ENCODE results near the gene RPL36.

DNA sequence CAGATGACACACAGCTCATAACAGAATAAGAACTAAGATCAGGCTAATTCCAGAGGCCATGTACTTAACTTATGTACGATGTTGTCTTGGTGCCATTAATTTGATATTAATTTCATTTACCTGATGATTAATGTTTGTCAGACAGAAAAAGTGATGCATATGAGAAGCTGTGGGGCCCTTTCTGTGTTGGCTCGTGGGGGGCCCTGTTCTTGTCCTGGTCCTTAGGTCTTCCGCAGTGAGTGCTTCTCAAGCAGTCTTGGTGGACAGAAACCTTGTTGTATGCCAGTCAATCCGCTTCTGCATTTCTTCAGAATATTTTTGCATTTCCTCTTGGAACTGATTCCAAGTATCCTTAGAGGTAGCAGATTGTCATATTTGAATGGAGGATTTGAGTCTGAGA is 47.0 kb upstream of the RPL36 start:
- no peak for TF ChIP-seq NRF1 (IDR thresholded peaks at IDR 0.05; ENCODE audit: low read depth, low read length)
- TF ChIP-seq, protein P1, sequence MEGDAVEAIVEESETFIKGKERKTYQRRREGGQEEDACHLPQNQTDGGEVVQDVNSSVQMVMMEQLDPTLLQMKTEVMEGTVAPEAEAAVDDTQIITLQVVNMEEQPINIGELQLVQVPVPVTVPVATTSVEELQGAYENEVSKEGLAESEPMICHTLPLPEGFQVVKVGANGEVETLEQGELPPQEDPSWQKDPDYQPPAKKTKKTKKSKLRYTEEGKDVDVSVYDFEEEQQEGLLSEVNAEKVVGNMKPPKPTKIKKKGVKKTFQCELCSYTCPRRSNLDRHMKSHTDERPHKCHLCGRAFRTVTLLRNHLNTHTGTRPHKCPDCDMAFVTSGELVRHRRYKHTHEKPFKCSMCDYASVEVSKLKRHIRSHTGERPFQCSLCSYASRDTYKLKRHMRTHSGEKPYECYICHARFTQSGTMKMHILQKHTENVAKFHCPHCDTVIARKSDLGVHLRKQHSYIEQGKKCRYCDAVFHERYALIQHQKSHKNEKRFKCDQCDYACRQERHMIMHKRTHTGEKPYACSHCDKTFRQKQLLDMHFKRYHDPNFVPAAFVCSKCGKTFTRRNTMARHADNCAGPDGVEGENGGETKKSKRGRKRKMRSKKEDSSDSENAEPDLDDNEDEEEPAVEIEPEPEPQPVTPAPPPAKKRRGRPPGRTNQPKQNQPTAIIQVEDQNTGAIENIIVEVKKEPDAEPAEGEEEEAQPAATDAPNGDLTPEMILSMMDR (IDR thresholded peaks at IDR 0.05), result no peak
- no peak for TF ChIP-seq TEAD4 (IDR thresholded peaks at IDR 0.05; ENCODE audit: borderline replicate concordance, insufficient read depth)
- no peak for TF ChIP-seq EP300 (IDR thresholded peaks at IDR 0.05; ENCODE audit: borderline replicate concordance in 1 of 2, low read depth in 1 of 2, low read length in 1 of 2)
- TF ChIP-seq, protein P2, sequence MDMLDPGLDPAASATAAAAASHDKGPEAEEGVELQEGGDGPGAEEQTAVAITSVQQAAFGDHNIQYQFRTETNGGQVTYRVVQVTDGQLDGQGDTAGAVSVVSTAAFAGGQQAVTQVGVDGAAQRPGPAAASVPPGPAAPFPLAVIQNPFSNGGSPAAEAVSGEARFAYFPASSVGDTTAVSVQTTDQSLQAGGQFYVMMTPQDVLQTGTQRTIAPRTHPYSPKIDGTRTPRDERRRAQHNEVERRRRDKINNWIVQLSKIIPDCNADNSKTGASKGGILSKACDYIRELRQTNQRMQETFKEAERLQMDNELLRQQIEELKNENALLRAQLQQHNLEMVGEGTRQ (IDR thresholded peaks at IDR 0.05; ENCODE audit: borderline replicate concordance, low read depth, low read length), result no peak
- no peak for TF ChIP-seq SIN3A (IDR thresholded peaks at IDR 0.05; ENCODE audit: borderline replicate concordance, low read depth, low read length)
- TF ChIP-seq TAF1 (IDR thresholded peaks at IDR 0.05; ENCODE audit: borderline replicate concordance, low read depth, low read length), result no peak
- no peak for TF ChIP-seq CHD2 (IDR thresholded peaks at IDR 0.05; ENCODE audit: low read length, partially characterized antibody)
- TF ChIP-seq, protein P3, sequence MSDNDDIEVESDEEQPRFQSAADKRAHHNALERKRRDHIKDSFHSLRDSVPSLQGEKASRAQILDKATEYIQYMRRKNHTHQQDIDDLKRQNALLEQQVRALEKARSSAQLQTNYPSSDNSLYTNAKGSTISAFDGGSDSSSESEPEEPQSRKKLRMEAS (IDR thresholded peaks at IDR 0.05; ENCODE audit: low read depth), result no peak
- TF ChIP-seq, protein P4, sequence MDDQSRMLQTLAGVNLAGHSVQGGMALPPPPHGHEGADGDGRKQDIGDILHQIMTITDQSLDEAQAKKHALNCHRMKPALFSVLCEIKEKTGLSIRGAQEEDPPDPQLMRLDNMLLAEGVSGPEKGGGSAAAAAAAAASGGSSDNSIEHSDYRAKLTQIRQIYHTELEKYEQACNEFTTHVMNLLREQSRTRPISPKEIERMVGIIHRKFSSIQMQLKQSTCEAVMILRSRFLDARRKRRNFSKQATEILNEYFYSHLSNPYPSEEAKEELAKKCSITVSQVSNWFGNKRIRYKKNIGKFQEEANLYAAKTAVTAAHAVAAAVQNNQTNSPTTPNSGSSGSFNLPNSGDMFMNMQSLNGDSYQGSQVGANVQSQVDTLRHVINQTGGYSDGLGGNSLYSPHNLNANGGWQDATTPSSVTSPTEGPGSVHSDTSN (IDR thresholded peaks at IDR 0.05), result no peak
- TF ChIP-seq FOXM1 (IDR thresholded peaks at IDR 0.05; ENCODE audit: low read depth), result no peak
- no peak for TF ChIP-seq POLR2AphosphoS5 (IDR thresholded peaks at IDR 0.05; ENCODE audit: low read depth, low read length)
- TF ChIP-seq FOXJ3 (CRISPR knock-in tag; IDR thresholded peaks at IDR 0.05), result no peak
